GM21367 (cell line): ENCODE results near the gene GRK1.
"Not testable (repeated sequence)": the region's sequence is repeated elsewhere in the genome, so short reads cannot be mapped to it uniquely, and the experiment has no call there.

ENCODE experiments used
- ATAC-seq: cut with Tn5 transposase; IDR thresholded peaks from one replicate; pipeline ENCODE4 v1.9.1; 2021; ENCODE audit not compliant: unreplicated experiment

The GRK1 gene

DNA sequence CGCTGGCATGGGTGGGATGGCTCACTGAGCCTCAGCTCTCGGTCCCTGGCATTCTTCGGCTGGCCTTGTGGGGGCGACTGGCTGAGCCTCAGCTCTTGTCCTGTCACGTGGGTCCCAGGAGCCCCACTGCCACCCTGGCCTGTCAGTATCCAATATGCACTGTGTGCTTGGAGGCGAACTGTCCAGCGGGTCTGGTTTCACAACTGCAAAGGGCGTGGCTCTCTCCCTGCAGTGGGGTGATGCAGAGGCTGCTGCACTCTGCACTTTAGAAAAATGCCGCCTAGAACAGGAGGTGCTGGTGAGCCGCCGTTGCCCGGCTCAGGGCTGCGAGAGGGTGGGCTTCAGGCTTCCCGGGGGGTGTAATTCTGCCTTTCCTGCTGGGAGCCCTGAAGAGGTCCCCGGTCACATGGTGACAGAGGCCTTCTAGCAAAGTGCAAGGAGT is 75.0 kb downstream of the GRK1 start:
- ATAC-seq: no peak

DNA sequence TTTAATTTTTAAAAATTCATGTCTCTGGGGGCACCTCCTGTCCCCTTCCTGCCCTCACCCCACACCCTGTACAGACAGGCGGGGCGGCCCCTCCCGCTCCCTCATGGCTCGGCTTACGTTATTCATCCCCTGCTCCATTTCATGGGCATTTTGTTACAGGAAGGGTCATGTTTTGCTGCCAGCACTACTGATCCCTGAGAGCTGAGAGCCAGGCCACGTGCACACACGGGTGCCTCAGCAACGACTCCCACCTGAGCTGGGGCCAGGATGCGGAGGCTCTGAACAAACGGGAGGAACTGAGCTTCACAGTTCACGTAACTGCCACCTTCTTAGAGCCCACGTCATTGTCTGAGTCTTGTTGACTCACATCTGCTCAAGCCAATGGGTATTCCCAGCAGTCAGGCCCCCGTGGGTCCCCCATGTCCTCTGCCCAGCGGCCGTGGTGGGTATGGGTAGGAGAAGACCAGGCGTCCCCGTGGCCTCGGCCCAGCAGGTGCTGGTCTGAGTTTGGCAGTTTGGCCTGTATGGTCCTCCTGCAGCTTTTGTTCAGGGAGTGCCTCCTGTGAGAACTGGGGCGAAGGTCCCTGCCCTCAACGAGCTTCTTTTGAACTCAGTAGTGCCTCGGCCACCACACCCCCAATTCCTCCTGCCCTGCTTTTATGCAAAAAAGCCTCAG is 75.6 kb downstream of the GRK1 start:
- ATAC-seq: no peak

DNA sequence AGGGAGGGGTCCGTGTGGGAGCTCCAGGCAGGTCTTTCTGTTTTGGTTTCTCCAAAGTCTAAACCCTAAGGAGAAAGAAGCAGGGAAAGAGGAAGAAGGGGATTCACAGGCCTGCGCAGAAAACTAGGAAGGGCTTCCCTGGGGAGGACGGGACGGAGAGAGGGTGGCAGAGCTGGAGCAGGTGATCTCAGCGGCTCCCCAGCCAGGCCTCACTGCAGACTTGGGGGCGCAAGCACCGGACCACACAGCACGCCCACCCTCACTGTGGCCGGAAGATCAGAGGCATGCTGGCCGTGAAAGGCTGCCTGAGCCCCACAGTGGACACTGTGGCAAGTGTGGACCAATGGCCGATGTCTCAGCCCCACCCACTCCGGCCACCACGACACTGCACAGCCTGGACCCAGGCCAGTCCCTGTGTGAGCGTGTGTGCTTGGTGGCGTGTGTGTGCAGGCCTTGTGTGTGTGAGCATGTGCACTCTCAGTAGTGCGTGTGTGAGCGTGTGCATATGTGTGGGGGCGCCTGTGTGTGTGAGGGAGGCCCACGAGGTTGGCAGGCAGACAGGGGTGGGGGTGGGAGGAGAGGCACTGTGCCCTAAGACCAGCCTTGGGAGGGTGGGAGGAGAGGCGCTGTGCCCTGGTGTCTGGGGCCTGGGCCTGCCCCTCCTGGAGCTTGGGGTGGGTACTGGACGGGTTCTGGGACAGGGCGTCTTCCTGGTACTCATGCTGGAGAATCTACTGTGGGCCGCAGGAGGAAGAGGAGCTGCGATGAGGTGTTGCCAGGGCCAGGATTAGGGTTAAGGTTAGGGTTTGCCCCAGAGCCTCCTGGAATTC is 76.6 kb downstream of the GRK1 start:
- ATAC-seq: no peak

DNA sequence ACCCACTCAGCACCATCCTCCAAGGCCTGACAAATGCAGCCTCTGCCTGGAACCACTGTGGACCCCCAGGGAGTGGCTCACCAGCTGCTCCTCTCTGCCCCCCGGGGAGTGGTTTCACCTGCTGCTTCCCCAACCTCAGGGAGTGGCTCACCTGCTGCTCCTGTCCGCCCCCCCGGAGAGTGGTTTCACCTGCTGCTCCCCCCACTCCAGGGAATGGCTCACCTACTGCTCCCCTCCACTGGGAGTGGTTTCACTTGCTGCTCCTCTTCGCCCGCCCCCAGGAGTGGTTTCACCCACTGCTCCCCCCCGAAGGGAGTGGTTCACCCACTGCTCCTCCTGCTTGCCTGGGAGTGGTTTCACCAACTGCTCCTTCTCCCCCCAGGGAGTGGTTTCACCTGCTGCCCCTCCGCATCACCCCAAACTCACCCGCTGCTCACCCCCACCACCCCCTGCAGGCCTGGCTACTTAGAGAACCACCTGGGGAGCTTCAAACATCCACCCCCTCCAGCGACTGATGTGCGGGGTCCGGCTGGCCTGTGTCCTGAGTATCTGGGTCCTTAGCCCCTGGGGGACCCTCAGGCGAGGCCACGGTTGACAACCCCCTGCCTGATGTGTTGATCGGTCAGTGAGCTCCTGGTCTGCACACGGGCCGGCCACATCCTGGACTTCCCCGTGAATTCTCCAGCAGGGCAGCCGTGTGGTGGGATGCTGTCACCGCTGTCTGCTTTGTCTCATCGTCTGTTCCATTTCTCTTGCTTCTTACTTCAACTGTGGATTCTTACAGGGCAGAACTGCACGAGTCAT is 77.4 kb downstream of the GRK1 start:
- no peak for ATAC-seq

DNA sequence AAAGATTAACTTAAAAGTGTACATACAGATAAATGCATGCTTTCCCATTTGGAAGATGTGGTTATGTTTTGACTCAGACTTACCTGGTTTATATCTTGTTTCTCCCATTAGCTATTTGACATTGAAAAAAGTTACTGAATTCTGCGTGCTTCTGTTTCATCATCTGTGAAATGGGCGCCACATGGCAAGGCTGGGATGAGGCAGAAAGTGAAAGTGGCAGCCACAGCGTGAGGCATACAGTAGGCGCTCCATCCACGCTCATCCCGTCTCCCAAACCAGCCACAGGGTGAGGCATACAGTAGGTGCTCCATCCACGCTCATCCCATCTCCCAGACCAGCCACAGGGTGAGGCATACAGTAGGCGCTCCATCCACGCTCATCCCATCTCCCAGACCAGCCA is 78.0 kb downstream of the GRK1 start:
- no peak for ATAC-seq

DNA sequence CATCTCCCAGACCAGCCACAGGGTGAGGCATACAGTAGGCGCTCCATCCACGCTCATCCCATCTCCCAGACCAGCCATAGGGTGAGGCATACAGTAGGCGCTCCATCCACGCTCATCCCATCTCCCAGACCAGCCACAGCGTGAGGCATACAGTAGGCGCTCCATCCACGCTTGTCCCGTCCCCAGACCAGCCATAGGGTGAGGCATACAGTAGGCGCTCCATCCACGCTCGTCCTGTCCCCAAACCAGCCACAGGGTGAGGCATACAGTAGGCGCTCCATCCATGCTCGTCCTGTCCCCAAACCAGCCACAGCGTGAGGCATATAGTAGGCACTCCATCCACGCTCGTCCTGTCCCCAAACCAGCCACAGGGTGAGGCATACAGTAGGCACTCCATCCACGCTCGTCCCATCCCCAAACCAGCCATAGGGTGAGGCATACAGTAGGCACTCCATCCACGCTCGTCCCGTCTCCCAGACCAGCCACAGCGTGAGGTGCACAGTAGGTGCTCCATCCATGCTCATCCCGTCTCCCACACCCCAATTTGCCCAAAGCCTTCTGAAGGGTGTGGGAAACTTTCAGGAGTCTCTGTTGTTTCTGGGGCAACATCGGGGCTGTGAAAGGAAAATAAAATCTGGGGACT is 78.6 kb downstream of the GRK1 start:
- not testable (repeated sequence) for ATAC-seq

DNA sequence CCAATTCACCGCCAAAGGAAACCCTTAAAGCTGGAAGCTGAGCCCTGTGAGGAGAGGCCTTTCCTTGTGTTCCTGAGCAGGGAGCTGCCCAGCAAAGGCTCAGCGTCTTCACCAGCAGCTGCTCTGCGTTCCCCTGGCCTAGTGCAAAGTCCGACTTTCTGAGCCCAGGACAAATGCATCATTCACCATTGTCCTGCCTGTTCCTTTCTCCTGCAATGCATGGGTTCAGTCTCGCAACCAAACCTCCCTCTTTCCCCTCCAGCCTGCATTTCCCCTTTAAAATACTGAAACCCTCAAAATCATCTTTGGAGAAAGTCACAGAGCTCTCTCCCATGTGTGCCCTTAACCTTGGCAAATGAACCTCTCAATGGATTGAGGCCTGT is 79.1 kb downstream of the GRK1 start:
- ATAC-seq: no peak

DNA sequence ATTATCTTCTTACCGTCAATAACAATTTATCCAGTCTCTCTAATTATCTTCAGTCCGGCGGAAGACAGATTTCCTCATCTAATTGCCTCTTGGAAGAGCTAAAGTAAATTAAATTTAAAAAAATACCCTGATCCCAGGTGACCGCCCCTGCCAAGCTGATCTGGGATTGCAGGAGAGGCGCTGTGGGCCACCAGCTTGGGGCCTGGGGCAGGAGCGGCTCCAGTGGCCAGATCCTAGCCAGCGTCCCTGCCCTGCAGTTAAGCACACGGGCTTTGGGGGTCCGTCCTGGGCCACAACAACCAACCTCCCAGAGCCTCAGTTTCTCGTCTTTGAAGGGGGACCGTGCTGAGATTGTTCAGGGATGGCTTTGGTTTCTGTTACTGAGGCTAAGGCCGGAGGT is 79.7 kb downstream of the GRK1 start:
- ATAC-seq: no peak

DNA sequence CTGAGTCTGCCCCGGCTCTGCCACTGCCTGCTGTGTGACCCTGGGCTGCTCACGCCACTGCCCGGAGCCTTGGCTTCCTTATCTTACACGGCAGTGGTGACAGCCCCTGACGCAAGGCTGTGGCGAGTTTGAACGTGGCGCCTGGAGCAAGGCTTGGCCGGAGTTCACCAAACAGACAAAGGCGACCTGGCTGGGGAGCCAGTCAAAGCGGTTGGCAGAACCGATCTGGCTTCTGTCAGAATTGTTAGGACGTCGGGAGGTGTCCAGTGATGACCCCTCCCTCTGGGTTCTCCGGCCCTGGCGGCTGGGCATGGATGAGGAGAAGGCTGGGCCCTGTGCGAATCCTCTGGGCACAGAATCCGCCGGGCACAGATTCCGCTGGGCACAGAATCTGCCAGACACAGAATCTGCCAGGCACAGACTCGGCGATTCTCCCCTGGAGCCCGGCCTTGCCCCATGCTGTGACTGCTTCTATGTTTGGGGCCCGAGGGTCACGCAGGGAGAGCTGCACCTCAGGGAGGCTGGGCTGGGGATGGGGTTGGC is 80.3 kb downstream of the GRK1 start:
- ATAC-seq: no peak

DNA sequence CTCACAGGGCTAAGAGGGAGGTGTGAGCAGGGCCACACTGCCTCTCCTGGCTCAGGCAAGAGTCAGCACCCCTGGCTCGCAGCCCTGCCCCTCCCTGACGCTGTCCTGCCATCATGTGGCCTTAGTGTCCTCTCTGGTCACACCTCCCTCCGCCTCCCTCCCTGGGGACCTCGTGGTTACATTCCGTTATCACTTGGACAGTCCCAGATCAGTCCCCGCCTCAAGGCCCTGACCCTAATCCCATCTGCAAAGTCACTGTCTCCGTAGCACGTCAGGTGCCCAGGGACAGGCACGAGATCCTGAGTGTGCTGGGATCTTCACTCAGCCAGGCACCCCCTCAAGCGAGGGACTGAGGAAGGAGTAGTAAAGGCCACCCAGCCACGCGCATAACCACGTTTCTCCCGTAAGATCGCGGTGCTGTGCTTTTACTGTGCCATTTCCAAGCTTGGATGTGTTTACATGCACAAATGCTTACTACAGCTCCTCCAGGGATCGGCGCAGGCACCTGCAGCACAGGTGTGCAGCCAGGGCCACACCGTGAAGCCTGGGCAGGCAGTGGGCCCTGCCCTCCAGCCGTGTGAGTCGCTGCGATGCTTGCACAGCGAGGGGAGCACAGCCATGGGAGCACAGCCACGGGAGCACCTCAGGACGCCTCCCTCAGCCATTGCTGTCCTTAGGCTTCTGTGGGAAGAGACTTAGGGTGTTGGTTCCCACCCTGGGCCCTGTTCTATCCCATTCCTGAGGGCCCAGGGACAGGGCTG is 81.3 kb downstream of the GRK1 start:
- ATAC-seq: no peak

DNA sequence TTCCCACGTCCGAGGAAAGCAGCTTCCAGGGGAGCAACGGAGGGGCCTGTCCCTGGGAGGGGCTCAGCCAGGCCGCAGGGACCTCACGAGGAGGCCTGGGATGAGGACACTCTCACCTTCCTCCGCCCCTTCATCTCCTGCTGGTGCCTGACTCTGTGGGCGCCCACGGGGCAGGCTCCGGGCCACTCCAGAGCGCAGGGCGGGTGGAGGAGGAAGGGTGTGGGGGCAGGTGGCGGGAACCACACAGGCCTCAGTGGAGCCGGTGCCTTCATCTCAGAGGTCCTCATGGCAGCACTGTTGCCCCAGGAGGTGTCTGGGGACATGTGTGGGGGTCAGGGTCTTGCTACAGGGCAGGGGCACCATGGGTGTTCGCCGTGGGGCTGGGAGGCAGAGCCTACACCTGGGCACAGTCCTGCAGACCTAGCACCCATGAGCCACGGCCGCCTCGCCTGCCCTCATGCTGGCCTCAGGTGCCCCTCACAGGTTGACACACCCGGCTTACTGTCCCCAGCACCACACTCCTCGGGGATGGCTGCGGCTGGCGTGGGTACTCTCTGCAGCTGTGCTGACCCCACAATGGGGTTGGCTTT is 81.9 kb downstream of the GRK1 start:
- no peak for ATAC-seq

DNA sequence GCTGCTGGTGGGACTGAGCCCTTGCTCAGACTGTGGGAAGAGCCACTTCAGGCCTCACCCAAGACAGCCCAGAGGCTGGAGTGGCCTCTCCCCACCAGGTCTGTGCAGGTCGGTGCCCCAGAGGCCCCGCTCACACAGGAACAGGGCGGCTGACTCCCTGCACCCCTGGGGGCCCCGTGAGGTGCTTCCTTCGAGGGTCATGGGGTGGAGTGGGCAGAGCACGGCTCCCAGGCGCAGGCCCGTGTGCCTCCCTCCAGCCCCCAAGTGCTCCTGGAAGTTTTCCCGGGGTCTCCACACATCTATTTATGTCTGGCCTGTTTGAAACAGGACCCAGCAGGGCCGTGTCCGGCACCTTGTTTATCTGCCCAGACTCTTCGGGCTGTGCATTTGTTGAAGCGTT is 82.5 kb downstream of the GRK1 start:
- no peak for ATAC-seq

DNA sequence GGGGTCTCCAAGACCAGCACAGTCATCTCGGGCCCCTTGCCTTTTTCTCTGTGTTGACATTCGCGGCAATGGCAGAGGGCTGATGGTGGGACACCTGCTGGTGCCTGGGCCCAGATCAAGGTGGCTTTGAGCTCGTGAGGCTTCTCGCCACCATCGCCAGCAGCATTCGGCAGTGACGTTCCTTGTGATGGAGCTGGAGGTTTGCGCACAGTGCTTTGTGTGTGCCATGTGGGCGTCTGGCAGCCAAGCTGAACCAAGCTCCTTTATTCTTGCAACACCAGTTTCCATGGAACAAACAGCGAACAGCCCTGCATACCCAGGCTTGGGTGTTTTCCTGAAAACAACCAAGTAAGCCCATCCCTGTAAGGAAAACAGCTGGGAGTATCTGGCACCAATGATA is 82.9 kb downstream of the GRK1 start:
- ATAC-seq: no peak

DNA sequence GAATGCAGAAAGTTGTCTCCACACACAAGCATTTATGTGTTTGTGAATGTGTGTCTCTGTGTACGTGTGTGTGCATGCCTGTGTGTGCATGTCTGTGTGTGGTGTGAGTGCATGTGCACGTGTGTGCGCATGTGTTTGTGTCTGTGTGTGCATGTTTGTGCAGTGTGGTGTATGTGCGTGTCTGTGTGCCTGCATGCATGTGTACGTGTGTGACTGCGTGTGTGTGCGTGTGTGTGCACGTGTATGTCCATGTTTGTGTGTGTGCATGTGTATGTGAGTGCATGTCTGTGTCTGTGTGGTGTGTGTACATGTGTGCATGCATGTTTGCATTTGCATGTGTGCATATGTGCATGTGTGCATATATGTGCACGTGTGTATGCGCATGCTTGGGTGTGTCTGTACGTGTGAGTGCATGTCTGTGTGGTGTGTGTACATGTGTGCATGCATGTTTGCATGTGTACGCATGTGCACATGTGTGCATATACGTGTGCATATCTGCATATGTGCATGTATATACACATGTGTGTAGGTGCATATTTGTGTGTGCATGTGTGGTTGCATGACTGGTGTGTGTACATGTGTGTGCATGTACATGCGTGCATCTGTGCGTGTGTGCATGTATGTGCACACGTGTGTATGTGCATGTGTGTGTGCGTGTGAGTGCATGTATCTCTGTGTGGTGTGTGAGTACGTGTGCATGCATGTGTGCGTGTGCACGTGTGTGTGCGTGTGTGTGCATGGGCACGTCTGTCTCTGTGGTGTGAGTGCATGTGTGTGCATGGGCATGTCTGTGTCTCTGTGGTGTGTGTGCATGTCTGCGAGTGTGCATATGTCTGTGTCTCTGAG is 83.8 kb downstream of the GRK1 start:
- ATAC-seq: no peak

DNA sequence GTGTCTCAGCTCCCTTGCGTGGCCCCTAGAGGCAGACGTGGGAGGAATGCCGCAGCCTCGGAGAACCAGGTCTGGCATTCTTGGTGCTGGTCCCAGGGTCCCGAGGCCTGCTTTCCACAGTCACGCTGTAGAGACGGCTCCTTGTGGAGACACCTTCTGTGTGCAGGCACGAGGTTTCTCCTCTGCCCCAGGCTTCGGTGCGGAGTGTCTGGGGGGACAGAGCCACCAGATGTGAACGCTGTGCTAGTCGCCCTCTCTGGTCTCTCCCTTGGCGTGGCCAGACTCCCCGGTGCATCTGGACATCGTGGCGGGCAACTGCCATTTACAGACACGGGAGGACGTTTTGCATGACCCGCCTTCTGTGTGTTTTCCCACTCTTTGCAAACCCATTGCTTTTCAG is 84.5 kb downstream of the GRK1 start:
- ATAC-seq: no peak

DNA sequence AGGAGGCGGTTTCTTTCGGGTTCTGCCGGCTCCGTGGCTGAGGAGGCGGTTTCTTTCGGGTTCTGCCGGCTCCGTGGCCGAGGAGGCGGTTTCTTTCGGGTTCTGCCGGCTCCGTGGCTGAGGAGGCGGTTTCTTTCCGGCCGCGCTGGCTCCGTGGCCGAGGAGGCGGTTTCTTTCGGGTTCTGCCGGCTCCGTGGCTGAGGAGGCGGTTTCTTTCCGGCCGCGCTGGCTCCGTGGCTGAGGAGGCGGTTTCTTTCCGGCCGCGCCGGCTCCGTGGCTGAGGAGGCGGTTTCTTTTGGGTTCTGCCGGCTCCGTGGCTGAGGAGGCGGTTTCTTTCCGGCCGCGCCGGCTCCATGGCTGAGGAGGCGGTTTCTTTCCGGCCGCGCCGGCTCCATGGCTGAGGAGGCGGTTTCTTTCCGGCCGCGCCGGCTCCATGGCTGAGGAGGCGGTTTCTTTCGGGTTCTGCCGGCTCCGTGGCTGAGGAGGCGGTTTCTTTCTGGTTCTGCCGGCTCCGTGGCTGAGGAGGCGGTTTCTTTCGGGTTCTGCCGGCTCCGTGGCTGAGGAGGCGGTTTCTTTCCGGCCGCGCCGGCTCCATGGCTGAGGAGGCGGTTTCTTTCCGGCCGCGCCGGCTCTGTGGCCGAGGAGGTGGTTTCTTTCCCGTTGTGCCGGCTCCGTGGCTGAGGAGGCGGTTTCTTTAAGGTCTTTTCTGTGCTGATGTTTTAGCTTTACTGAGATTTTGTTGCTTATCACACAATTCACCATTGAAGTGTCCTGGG is 85.4 kb downstream of the GRK1 start:
- not testable (repeated sequence) for ATAC-seq

DNA sequence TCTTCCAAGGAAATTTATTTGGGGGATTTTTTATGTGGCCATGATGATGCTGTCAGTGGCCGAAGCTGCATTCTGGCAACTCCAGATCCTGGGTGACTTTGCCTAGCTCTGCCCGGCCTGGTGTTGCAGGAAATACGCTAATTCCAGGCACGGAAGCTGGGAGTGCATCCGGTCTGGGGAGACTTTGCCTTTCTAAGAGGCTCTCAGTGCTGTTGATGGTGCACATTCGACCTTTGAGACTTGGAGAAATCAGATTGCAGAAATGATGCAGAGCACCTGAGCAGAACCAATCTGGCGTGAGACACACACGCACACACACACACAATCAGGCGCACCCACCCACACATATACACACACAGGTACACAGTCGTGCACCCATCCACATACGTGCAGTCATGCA is 86.2 kb downstream of the GRK1 start:
- no peak for ATAC-seq

DNA sequence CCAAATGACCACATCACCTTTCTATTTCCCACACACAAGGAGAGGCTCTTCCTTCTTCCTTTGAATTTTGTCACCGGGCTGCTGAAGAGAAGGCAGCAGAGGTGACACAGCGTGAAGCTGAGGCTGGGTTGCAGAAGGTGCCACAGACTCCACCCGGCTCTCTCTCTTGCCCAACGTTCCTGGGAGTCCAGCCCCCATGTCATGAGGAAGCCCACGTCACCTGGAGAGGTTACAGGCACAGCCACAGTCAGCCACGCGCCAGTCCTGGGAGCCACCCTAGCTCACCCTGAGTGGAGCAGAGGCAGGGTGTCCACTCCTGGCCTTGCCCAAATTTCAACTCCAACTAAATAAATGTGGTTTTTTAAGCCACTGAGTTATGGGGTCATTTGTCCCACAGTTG is 87.2 kb downstream of the GRK1 start:
- no peak for ATAC-seq
